HEK293 (cell line): ENCODE data around the gene C1orf185.

ENCODE experiments used
- CTCF ChIA-PET: fragments of 350-600 bp; formaldehyde crosslinking; extraction: SDS; loops from one replicate; lab custom pipeline; 2021; ENCODE audit warnings: antibody characterized with exemption; lab: Yijun Ruan, JAX
- POLR2A ChIA-PET: fragments of 300-600 bp; formaldehyde crosslinking; extraction: SDS; loops from one replicate; lab custom pipeline; 2020; ENCODE audit warnings: antibody characterized with exemption, inconsistent platforms; lab: Yijun Ruan, JAX
- H3K27ac ChIP-seq: fragments of 200-500 bp; sonication (Bioruptor generic); 2 replicates; pipeline ENCODE4 v1.5.1; 2014; ENCODE audit warnings: low read depth, low read length, control low read depth, inconsistent platforms; ENCODE audit errors: extremely low read depth
- H3K36me3 ChIP-seq, 2 experiments: fragments of 200-500 bp in 1 of 2; sonication (Bioruptor generic) in 1 of 2; 1 replicate in 1 of 2; 2 replicates in 1 of 2; pipeline ENCODE4 v1.5.1; 2014 to 2017; ENCODE audit warnings: inconsistent platforms in 2 of 2, low read length in 2 of 2; ENCODE audit not compliant: control insufficient read depth in 2 of 2, insufficient read depth in 1 of 2
- H3K4me1 ChIP-seq: fragments of 200-500 bp; sonication (Bioruptor generic); 2 replicates; pipeline ENCODE4 v1.5.1; 2014; ENCODE audit warnings: mild to moderate bottlenecking, low read length, inconsistent platforms; ENCODE audit not compliant: control insufficient read depth, insufficient read depth
- H3K4me3 ChIP-seq: 2 replicates; pipeline ENCODE4 v1.5.1; 2011; ENCODE audit warnings: low read depth, mild to moderate bottlenecking, control low read depth, low read length, moderate library complexity
- H3K9me3 ChIP-seq: fragments of 200-500 bp; sonication (Bioruptor generic); 2 replicates; pipeline ENCODE4 v1.5.1; 2014; ENCODE audit warnings: low read depth, low read length, inconsistent platforms; ENCODE audit not compliant: control insufficient read depth, insufficient read depth
- GLIS1 ChIP-seq: fragments of 450-650 bp; formaldehyde crosslinking; IDR thresholded peaks from 2 replicates; pipeline ENCODE4 v1.5.1; 2016; ENCODE audit warnings: missing biosample characterization, missing genetic modification characterization
- IKZF3 ChIP-seq: fragments of 450-650 bp; IDR thresholded peaks from 2 replicates; pipeline ENCODE4 v1.5.0; 2018; ENCODE audit warnings: missing biosample characterization, mild to moderate bottlenecking, missing genetic modification characterization, moderate library complexity
- MYNN ChIP-seq: fragments of 450-650 bp; formaldehyde crosslinking; IDR thresholded peaks from 2 replicates; pipeline ENCODE4 v1.5.1; 2016; ENCODE audit warnings: missing biosample characterization, missing genetic modification characterization, borderline replicate concordance
- REST ChIP-seq: fragments of 450-650 bp; formaldehyde crosslinking; IDR thresholded peaks from 2 replicates; pipeline ENCODE4 v1.5.1; 2016; ENCODE audit warnings: missing biosample characterization, missing genetic modification characterization
- SP3 ChIP-seq: fragments of 450-650 bp; formaldehyde crosslinking; IDR thresholded peaks from 2 replicates; pipeline ENCODE4 v1.5.1; 2016; ENCODE audit warnings: missing biosample characterization, missing genetic modification characterization
- ZBTB20 ChIP-seq: fragments of 450-650 bp; formaldehyde crosslinking; IDR thresholded peaks from 2 replicates; pipeline ENCODE4 v1.5.1; 2016; ENCODE audit warnings: missing biosample characterization, missing genetic modification characterization
- ZBTB21 ChIP-seq: fragments of 450-650 bp; formaldehyde crosslinking; IDR thresholded peaks from 2 replicates; pipeline ENCODE4 v1.5.1; 2017; ENCODE audit warnings: missing biosample characterization, missing genetic modification characterization
- ZFHX2 ChIP-seq: fragments of 450-650 bp; formaldehyde crosslinking; conservative IDR thresholded peaks from 2 replicates; pipeline ENCODE4 v1.5.1; 2016; ENCODE audit warnings: missing biosample characterization, missing genetic modification characterization
- ZFP41 ChIP-seq: fragments of 450-650 bp; formaldehyde crosslinking; IDR thresholded peaks from 2 replicates; pipeline ENCODE4 v1.5.1; 2016; ENCODE audit warnings: missing biosample characterization, missing genetic modification characterization, borderline replicate concordance
- ZNF132 ChIP-seq: fragments of 450-650 bp; formaldehyde crosslinking; IDR thresholded peaks from 2 replicates; pipeline ENCODE4 v1.5.1; 2017; ENCODE audit warnings: missing biosample characterization, missing genetic modification characterization, borderline replicate concordance
- ZNF292 ChIP-seq: fragments of 450-650 bp; formaldehyde crosslinking; IDR thresholded peaks from 2 replicates; pipeline ENCODE4 v1.5.1; 2016; ENCODE audit warnings: low read depth, missing biosample characterization, missing genetic modification characterization, borderline replicate concordance
- ZNF335 ChIP-seq: fragments of 450-650 bp; formaldehyde crosslinking; conservative IDR thresholded peaks from 2 replicates; pipeline ENCODE4 v1.5.1; 2016; ENCODE audit warnings: missing biosample characterization, missing genetic modification characterization
- ZNF433 ChIP-seq: fragments of 450-650 bp; formaldehyde crosslinking; IDR thresholded peaks from 2 replicates; pipeline ENCODE4 v1.5.1; 2016; ENCODE audit warnings: missing biosample characterization, missing genetic modification characterization, low read depth
- ZNF473 ChIP-seq: fragments of 450-650 bp; formaldehyde crosslinking; IDR thresholded peaks from 2 replicates; pipeline ENCODE4 v1.5.1; 2017; ENCODE audit warnings: missing biosample characterization, missing genetic modification characterization
- ZNF501 ChIP-seq: fragments of 450-650 bp; formaldehyde crosslinking; IDR thresholded peaks from 2 replicates; pipeline ENCODE4 v1.5.1; 2016; ENCODE audit warnings: missing biosample characterization, missing genetic modification characterization
- ZNF610 ChIP-seq: fragments of 450-650 bp; formaldehyde crosslinking; IDR thresholded peaks from 2 replicates; pipeline ENCODE4 v1.5.1; 2016; ENCODE audit warnings: missing biosample characterization, missing genetic modification characterization, borderline replicate concordance
- TF ChIP-seq, protein P1 (sequence below): fragments of 450-650 bp; formaldehyde crosslinking; IDR thresholded peaks from 2 replicates; pipeline ENCODE4 v1.5.1; 2017; ENCODE audit warnings: missing biosample characterization, missing genetic modification characterization

The C1orf185 gene

GRCh38 chr1:51114137-51114536 lies 12.1 kb downstream of the C1orf185 start (continued):
- TF ChIP-seq ZBTB20 (tag by site-specific recombination), result no peak
- TF ChIP-seq ZNF473 (tag by site-specific recombination), result no peak
- no peak for TF ChIP-seq REST (tag by site-specific recombination)
- TF ChIP-seq ZNF501 (tag by site-specific recombination), result no peak
- peak; percentile 37; the same call in 1 of the 2 replicates for TF ChIP-seq ZNF335 (tag by site-specific recombination)

- CTCF ChIA-PET, result interaction anchor here (0.9 kb wide), 1 partner anchor 19 kb away, joined by 4 read pairs; no protein-coding TSS in a partner anchor
These were observed 13.8 kb downstream of the C1orf185 start for GRCh38 chr1:51115714-51116404.

DNA sequence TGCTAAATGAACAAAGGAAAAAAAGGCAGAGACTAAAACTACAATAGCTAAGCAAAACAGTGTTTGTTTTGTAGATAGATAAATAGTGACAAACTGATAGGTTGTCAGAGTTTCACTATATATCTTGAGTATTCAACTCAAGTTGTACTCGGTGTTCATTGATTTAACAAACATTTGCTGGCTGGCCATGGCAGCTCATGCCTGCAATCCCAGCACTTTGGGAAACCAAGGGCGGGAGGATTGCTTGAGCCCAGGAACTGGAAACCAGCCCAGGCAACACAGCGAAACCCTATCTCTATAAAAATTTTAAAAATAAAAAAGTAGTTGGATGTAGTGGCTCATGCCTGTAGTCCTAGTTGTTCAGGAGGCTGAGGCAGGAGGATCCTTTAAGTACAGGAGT lies 17.3 kb downstream of the C1orf185 start:
- Histone ChIP-seq H3K4me3 (no peak overlapping the region), H3K27ac (no peak overlapping the region), H3K4me1 (no peaks in the 10 kb centered on the region), H3K36me3 (no peaks in the 10 kb centered on the region), H3K9me3 (no peaks in the 10 kb centered on the region)
- no peak for TF ChIP-seq ZBTB21
- TF ChIP-seq ZFP41 (tag by site-specific recombination), result no peak
- no peak for TF ChIP-seq IKZF3
- TF ChIP-seq ZNF433 (tag by site-specific recombination), result no peak
- no peak for TF ChIP-seq REST (tag by site-specific recombination)
- TF ChIP-seq ZFHX2, result no peak
- no peak for TF ChIP-seq SP3 (tag by site-specific recombination)
- no peak for TF ChIP-seq ZNF292 (tag by site-specific recombination)
- no peak for TF ChIP-seq ZNF610
- no peak for TF ChIP-seq MYNN (tag by site-specific recombination)
- CTCF ChIA-PET, result interaction anchor here (0.6 to 1.8 kb wide), 2 partner anchors 72 to 415 kb away, joined by 3 to 4 read pairs; no protein-coding TSS in a partner anchor
- POLR2A ChIA-PET, result no interaction called here

More at GRCh38 chr1:51115714-51116404, 13.8 kb downstream of the C1orf185 start:
- H3K36me3 ChIP-seq, result no peaks in the 10 kb centered on the region
- POLR2A ChIA-PET, result no interaction called here
- TF ChIP-seq, protein P1, sequence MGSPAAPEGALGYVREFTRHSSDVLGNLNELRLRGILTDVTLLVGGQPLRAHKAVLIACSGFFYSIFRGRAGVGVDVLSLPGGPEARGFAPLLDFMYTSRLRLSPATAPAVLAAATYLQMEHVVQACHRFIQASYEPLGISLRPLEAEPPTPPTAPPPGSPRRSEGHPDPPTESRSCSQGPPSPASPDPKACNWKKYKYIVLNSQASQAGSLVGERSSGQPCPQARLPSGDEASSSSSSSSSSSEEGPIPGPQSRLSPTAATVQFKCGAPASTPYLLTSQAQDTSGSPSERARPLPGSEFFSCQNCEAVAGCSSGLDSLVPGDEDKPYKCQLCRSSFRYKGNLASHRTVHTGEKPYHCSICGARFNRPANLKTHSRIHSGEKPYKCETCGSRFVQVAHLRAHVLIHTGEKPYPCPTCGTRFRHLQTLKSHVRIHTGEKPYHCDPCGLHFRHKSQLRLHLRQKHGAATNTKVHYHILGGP, result 0 out of 2 replicates have a peak, but pooled peaks have one; percentile 3
- TF ChIP-seq GLIS1 (tag by site-specific recombination) (0 out of 2 replicates have a peak, but pooled peaks have one; percentile 10), ZNF132 (tag by site-specific recombination) (no peak)
- TF ChIP-seq, all 188 proteins: peak for 2
- H3K4me3 ChIP-seq, result no peak overlapping the region
- no peaks in the 10 kb centered on the region for H3K9me3 ChIP-seq
- H3K4me1 ChIP-seq, result no peaks in the 10 kb centered on the region; the same call in 1 of the 2 replicates
- no peak overlapping the region for H3K27ac ChIP-seq
